ENCODE data around the gene RNF149. TPM values are rescaled to one million over a fixed set of nuclear protein-coding genes. Genes with fewer than 3 reads are reported as not detected.

Gene RNF149
- total RNA-seq, 1 donor = 73.1 TPM

DNA sequence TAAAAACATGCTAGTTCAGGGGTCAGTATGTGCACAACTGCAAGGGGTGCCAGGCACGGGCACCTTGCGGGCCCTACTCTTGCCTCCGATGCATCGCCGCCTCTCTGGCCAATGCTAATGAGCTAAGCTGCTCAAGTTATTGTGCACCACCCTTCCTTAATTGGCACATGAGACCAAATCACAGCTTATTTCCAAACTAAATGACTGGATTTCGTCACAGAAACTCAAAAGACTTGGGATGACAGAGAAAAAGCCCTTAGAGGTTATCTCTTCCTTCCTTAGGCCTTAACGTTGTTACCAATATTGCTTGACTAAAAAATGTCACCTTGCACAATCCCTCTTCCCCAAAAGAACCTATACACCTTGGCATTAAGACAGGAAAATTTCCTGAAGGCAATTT is 7.7 kb downstream of the RNF149 start:
- Histone ChIP-seq H3K27me3 (ENCODE audit: insufficient read depth, low read length) (no peaks in the 10 kb centered on the region), H4K20me1 (ENCODE audit: insufficient read depth, low read length) (peaks cover 41% of the 10 kb centered on the region), H3K36me3 (ENCODE audit: insufficient read depth, low read length) (no peaks in the 10 kb centered on the region), H3K4me3 (ENCODE audit: insufficient read depth, low read length) (no peak overlapping the region), H3K4me2 (ENCODE audit: insufficient read depth, low read length) (no peak overlapping the region), H3K4me1 (ENCODE audit: insufficient read depth, low read length) (peaks cover 20% of the 10 kb centered on the region), H3K9me3 (ENCODE audit: low read depth, low read length) (no peaks in the 10 kb centered on the region), H3K79me2 (ENCODE audit: insufficient read depth, low read length) (peaks cover 96% of the 10 kb centered on the region), H3K27ac (ENCODE audit: low read depth, low read length) (no peak overlapping the region), H2AFZ (ENCODE audit: low read length) (no peak overlapping the region)
- TF ChIP-seq, protein P1, sequence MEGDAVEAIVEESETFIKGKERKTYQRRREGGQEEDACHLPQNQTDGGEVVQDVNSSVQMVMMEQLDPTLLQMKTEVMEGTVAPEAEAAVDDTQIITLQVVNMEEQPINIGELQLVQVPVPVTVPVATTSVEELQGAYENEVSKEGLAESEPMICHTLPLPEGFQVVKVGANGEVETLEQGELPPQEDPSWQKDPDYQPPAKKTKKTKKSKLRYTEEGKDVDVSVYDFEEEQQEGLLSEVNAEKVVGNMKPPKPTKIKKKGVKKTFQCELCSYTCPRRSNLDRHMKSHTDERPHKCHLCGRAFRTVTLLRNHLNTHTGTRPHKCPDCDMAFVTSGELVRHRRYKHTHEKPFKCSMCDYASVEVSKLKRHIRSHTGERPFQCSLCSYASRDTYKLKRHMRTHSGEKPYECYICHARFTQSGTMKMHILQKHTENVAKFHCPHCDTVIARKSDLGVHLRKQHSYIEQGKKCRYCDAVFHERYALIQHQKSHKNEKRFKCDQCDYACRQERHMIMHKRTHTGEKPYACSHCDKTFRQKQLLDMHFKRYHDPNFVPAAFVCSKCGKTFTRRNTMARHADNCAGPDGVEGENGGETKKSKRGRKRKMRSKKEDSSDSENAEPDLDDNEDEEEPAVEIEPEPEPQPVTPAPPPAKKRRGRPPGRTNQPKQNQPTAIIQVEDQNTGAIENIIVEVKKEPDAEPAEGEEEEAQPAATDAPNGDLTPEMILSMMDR (IDR thresholded peaks at IDR 0.05; ENCODE audit: extremely low read depth, low read depth, low read length) = no peak
- DNase-seq (ENCODE audit: insufficient read length, low spot score, missing footprints) = no peak

DNA sequence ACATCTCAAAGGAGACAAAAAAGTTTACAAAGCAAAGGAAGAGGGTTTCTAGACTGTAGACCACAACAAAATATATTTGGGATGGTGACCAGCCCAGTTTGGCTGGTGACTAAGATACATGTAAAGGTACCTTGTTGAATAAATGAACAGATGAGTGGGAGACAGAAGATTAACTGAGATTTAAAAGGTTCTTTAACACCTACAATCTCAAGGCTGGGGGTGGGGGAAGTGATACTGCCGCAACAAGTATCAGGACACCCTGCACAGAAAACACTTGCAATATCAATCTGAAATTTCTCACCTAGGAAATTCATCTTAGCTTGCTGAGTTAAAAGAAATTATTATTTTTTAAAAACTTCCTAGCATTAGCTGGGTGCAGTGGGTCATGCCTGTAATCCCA is 8.3 kb downstream of the RNF149 start:
- DNase-seq (ENCODE audit: insufficient read length, low spot score, missing footprints) = no peak
- Histone ChIP-seq H3K4me3 (ENCODE audit: insufficient read depth, low read length) (no peak overlapping the region), H4K20me1 (ENCODE audit: insufficient read depth, low read length) (peaks cover 41% of the 10 kb centered on the region), H3K4me2 (ENCODE audit: insufficient read depth, low read length) (no peak overlapping the region), H3K27me3 (ENCODE audit: insufficient read depth, low read length) (no peaks in the 10 kb centered on the region), H3K79me2 (ENCODE audit: insufficient read depth, low read length) (peaks cover 94% of the 10 kb centered on the region), H3K36me3 (ENCODE audit: insufficient read depth, low read length) (no peaks in the 10 kb centered on the region), H3K9me3 (ENCODE audit: low read depth, low read length) (no peaks in the 10 kb centered on the region), H3K27ac (ENCODE audit: low read depth, low read length) (no peak overlapping the region), H3K4me1 (ENCODE audit: insufficient read depth, low read length) (peaks cover 16% of the 10 kb centered on the region), H2AFZ (ENCODE audit: low read length) (no peak overlapping the region)
- TF ChIP-seq, protein P1 (IDR thresholded peaks at IDR 0.05; ENCODE audit: extremely low read depth, low read depth, low read length) = no peak

DNA sequence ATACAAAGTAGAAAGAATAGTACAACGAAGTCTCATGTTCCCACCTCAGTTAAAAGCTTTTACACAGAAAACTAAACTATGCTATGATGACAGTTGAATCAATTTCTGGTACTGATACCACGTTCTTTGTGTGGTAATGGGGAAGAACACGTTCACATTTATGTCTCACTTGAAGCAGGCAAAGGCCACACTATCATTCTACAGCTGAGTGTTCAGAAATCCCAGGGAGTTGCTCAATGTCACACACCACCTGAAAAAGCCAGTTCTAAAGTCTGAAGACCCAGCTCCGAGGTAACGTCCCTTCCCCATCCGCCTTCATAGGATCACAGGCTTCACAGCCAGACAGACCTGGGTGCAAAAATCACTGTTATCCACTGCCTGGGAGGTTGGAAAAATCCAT is 8.9 kb downstream of the RNF149 start:
- Histone ChIP-seq H3K9me3 (ENCODE audit: low read depth, low read length) (no peaks in the 10 kb centered on the region), H3K27ac (ENCODE audit: low read depth, low read length) (no peak overlapping the region), H3K36me3 (ENCODE audit: insufficient read depth, low read length) (peaks cover 4% of the 10 kb centered on the region), H3K4me2 (ENCODE audit: insufficient read depth, low read length) (no peak overlapping the region), H3K79me2 (ENCODE audit: insufficient read depth, low read length) (peaks cover 94% of the 10 kb centered on the region), H3K4me3 (ENCODE audit: insufficient read depth, low read length) (no peak overlapping the region), H2AFZ (ENCODE audit: low read length) (no peak overlapping the region), H3K27me3 (ENCODE audit: insufficient read depth, low read length) (no peaks in the 10 kb centered on the region), H3K4me1 (ENCODE audit: insufficient read depth, low read length) (peaks cover 13% of the 10 kb centered on the region), H4K20me1 (ENCODE audit: insufficient read depth, low read length) (peaks cover 39% of the 10 kb centered on the region)
- DNase-seq (ENCODE audit: insufficient read length, low spot score, missing footprints) = no peak
- TF ChIP-seq, protein P1 (IDR thresholded peaks at IDR 0.05; ENCODE audit: extremely low read depth, low read depth, low read length) = no peak

DNA sequence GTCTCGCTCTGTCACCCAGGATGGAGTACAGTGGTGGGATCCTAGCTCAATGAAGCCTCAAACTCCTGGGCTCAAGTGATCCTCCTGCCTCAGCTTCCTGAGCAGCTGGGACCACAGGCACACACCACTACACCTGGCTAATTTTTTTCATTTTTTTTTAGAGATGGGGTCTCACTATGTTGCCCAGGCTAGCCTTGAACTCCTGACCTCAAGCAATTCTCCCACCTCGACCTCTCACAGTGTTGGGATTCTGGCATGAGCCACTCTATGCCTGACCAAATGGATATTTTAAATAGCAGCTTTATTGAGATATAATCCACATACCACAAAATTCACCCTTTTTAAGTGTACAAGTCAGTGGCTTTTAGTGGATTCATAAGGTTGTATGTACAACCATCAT is 11.1 kb downstream of the RNF149 start:
- Histone ChIP-seq H4K20me1 (ENCODE audit: insufficient read depth, low read length) (peaks cover 33% of the 10 kb centered on the region), H3K9me3 (ENCODE audit: low read depth, low read length) (no peaks in the 10 kb centered on the region), H3K36me3 (ENCODE audit: insufficient read depth, low read length) (peaks cover 18% of the 10 kb centered on the region), H3K27ac (ENCODE audit: low read depth, low read length) (no peak overlapping the region), H3K4me1 (ENCODE audit: insufficient read depth, low read length) (peaks cover 13% of the 10 kb centered on the region), H3K27me3 (ENCODE audit: insufficient read depth, low read length) (no peaks in the 10 kb centered on the region), H2AFZ (ENCODE audit: low read length) (no peak overlapping the region), H3K79me2 (ENCODE audit: insufficient read depth, low read length) (peaks cover 87% of the 10 kb centered on the region), H3K4me2 (ENCODE audit: insufficient read depth, low read length) (no peak overlapping the region), H3K4me3 (ENCODE audit: insufficient read depth, low read length) (no peak overlapping the region)
- TF ChIP-seq, protein P1 (IDR thresholded peaks at IDR 0.05; ENCODE audit: extremely low read depth, low read depth, low read length) = no peak
- no peak for DNase-seq (ENCODE audit: insufficient read length, low spot score, missing footprints)

All from osteoblast (primary cell).